GM19324 (cell line): Measurements from ENCODE around the gene P3R3URF.

Source experiments
- ATAC-seq: cut with Tn5 transposase; IDR thresholded peaks from one replicate; pipeline ENCODE4 v1.9.1; 2021; ENCODE audit warnings: mild to moderate bottlenecking, moderate library complexity; ENCODE audit not compliant: unreplicated experiment, low FRiP score

The P3R3URF gene

DNA sequence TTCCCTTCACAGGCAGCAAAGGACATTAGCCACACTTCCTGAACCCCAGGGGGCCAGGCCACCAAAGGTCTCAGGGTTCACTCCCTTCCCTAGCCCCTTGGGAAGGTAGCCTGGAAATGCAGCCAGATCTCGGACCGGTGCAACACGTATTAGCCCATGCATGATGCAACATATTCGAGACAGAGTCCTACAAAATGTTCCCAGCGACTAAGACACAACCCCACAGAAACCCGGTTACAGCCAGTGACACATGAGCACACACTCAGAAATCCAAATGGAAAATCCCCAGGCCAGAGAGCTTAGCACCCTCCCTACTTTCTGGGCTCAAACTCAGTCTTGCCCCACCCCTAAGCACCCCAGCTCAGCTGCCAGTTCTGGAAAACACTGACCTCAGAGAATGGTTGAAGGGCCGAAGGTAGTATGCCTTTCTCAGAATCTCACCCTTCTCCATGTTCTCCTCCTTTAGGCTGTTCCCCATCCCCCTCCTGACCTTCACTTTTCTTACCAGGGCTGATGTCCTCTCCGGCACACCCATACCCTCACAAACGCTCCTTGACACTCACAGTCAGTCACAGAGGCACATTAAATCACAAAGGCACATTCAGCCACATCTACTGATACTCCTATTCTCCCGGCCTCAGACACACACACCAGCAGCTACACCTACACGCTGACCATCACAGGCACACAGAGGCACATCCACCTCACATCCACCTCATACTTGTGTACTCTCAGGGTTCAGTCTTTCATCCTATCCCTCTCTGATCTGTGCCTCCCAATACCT is 1.6 kb downstream of the P3R3URF start, which contains the start of gene TSPAN1:
TSPAN1 (plus strand) TSS at position 640 of the 784 bp plus-strand sequence. CDS start 6,021 bp downstream, outside the sequence.
- ATAC-seq = no peak

DNA sequence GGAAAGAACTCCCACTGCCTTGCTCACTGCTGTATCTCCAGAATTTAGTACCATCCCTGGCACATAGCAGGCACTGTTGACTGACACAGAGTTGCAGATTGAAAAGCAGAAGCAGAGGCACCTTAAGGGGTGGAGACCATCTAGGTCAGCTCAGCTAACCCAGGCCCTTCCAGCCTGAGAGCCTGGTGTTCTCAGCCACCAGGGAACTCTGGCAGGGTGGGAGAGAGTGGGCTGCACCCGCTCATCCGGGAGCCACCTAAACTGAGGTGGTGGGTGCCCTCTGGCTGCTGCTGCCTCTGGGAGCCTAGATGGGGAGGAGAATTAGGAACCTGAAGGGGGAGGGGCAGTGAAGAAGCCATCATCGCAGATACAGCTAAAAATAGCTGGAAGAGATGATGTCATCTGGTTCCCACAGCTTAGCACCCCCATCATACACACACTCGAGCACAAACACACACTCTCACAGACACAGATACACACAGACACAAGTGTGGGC is 2.9 kb downstream of the P3R3URF start:
- ATAC-seq = no peak

- ATAC-seq = no peak
Measured at GRCh38 chr1:46172321-46172720, 4.0 kb downstream of the P3R3URF start.

DNA sequence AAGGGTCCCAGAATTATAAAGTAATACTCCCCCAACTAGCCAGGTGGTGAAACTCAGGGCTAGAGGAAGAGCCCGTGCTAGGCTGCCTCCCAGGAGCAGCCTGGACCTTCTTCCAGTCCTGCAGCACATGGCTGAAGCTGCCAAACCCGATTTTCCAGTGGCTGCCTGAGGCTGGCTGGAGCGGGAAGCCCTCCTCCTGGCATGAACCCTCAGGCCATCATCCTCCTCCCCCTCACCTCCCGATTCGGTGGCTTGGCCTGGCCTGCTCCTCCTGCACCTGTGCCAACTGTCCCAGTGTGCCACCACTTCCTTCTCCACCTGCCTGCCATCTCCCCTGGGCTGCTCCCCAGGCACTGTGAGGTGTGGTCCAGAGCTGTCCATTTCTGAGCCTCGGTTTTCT is 4.4 kb downstream of the P3R3URF start:
- ATAC-seq = no peak

DNA sequence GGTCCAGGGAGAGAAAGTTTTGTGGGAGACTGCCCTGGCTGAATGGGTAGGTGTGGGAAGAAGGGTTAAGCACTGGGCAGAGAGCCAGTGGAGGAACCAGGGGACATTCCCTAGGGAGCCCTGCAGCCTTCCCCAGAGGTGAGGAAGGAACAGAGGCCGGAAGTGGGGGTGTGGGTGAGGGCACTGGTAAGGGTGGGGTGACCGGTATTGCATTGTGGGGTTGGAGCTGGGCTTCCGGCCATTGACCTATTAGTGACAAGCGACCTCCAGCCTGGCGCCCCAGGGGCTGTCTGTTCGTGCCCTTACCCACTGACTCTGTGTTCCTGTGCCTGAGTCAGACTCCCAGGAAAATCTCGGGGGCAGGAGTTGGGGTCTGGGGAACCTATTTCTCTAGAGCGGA is 4.9 kb downstream of the P3R3URF start:
- ATAC-seq = no peak

DNA sequence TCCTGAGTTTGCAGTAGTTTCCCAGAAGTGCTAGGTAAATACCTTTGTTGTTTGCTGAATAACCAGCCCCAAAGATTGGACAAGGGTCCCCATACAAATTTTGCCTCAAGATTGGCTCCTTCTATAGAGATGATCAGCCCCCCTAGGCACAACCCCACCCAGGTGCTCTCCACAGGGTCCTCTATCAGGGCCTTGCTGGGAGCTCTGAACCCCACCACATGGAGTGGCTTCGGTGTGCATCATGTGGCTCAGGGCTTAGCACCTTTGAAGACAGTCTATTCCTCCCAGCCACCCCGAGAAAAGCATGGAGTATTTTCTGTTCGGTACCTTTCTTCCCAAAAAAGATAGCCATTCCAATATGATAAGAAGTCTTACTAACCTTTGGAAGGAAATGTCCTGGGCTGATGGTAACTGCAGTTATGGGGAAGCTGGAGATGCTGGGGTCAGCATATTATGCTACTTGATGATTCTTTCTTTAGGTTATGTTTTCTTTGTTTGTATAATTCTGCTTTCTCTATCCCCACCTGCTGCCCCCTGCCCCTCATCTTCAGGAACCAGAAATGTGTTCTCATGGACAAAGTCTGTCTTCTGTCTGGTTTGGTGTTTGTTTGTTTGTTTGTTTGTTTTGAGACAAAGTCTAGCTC is 6.4 kb downstream of the P3R3URF start:
- ATAC-seq = no peak

DNA sequence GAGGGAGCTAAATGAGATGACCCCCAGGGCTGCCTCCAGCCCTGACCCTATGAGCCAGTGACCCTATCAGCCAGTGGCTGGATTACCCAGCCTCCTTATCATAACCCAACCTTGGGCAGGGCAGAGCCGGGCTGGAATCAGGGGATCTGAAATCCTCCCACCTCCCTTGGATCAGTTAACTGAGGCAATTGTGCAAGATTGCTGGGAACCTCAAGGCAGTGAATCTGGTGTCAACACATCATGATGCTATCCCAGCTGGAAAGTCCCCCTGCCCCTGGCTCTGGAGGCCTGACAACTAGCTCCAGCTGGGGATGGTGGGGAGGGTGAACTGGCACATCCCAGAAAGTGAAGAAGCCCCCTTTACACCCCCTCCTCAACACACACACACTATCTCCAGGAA is 7.8 kb downstream of the P3R3URF start:
- ATAC-seq = no peak

- ATAC-seq = peak; percentile 51
Measured at GRCh38 chr1:46166521-46167462, 9.5 kb downstream of the P3R3URF start.

- ATAC-seq = no peak
Measured at GRCh38 chr1:46160212-46160611, 16.1 kb downstream of the P3R3URF start.

DNA sequence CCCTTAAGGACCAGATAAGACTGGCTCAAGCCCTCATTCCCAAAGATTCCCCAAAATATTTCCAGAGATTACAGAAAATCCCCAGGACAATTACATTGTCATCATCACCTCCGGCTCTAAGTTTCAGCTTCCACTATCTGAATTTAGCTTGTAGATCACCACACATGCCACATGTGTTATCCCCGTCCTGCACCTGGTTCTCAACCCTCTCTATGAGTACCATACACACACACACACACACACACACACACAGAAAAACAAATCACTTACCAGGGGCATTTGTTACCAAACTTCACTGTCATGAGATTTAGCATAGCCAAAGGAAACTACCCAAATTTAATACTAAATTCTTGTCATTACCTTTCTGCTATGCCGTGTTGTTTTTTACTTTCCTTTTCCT is 16.8 kb downstream of the P3R3URF start:
- no peak for ATAC-seq

DNA sequence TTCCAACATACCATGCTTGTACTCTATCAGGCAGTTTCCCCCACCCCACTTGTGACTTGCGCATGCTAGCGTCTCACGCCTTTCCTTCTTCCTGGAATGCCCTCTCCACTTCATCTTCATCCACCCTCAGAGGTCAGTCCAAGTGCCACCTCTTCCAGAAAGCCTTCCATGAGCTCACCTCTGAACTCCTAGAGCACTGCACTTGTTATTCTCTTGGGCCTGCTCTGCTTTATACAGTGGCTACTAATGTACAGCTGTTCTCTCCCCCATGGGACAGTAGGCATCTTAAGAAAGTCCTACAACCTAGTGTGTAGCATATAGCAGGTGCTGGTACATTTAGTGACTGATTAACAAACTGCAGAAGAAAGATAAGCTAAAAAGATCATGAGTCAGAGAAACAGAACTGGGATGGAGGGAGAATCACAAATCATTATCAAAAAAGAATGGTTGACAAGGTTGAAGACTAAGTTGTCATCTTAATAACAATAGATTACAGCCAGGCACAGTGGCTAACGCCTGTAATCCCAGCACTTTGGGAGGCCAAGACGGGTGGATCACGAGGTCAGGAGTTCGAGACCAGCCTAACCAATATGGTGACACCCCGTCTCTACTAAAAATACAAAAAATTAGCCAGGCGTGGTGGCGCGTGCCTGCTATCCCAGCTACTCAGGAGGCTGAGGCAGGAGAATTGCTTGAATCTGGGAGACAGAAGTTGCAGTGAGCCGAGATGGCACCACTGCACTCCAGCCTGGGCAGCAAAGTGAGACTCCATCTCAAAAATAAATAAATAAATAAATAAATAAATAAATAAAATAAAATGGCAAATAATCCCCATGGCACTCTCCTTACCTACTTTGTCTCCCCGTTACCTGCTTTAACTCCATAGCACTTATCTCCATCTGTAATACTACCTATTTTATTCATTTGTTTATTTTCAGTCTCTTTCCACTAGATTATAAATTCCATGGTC is 17.7 kb downstream of the P3R3URF start:
- peak; percentile 45 for ATAC-seq

DNA sequence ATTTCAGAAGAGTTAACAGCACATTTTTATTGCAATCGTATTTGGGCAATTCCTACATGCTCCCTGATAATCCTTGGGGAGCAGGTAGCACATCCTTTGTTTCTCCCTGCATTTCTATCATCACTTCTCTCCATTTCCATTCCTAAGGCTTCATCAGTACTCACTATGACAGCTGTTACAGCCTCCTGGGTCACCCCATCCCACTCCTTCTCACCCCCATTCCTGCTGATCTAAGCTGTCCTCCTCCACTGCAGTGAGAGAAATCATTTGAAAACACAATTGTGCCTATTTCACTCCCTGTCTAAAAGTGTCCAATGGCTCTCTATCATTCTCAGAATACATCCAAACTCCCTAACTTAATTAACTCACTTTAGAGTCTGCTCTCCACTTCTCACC is 18.4 kb downstream of the P3R3URF start:
- no peak for ATAC-seq

- no peak for ATAC-seq
Measured at GRCh38 chr1:46153732-46154131, 22.6 kb downstream of the P3R3URF start.

DNA sequence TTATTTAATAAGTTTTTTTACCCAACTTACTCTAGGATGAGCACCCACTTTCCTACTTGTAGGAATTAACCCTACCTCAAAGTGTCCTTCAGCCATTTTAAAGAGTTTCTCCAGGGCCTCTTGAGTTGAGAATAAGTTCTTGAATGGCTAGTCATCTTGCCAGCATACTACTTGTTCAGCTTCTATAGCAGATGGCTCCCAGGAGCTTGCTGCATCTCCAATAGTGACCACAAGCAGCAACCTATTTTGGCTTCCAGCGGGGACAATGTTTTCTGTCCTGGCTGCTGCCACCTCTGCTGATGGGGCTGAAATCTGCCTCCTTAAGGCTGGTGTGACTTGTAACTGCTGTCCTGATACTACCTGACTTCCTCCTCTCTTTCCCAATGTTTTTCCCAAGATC is 23.1 kb downstream of the P3R3URF start:
- no peak for ATAC-seq

GRCh38 chr1:46152016-46152415 is 24.3 kb downstream of the P3R3URF start:
- ATAC-seq = no peak

DNA sequence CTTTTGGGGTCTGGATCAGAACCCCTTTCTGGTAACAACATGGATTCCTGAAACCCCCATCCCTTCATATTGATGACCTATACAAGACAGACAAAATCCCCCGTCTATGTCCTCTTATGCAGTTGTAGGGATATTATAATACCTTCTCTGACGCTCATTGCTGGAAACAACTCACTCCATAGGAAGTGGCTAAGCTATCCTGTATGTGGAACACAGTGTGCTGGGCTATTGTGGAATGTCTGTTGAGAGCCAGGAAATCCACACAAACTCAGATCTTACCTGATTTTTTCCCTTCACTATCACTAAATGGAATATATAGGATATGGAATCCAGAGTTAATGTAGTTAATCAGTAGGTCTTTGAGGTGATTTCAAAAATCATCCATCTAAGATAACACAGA is 26.2 kb downstream of the P3R3URF start:
- ATAC-seq = no peak

GRCh38 chr1:46148318-46148717 is 28.0 kb downstream of the P3R3URF start:
- no peak for ATAC-seq

- ATAC-seq = no peak
Measured at GRCh38 chr1:46137916-46138315, 38.4 kb downstream of the P3R3URF start.

DNA sequence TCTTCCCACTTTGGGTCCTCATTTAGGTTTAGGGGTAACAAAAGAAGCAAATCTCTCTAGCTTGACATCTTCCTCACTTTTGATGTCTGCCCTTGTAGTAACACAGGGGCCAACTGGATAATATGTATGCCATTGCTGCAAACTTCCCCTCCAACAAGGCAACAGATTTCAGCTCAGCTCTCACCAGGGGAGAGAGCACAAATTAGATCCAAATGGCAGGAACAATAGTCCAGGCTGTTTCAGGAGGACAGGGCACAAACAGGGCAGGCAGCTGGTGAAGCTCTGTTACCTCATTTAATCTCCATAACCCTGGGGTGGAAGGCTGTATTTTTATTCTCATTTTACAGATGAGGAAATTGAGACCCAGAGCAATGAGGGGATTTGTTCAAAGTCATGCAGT is 39.6 kb downstream of the P3R3URF start:
- no peak for ATAC-seq
